K562 (cell line): ENCODE data around the gene SAPCD1. TPM values are rescaled to one million over a fixed set of nuclear protein-coding genes. Genes with fewer than 3 reads are reported as not detected.

Source experiments
- AFF1 ChIP-seq, 2 experiments: fragments of 450-650 bp; IDR thresholded peaks; 2 replicates each; pipeline ENCODE4 v1.6.1; 2018; ENCODE audit warnings: mild to moderate bottlenecking in 2 of 2, low read depth in 1 of 2; ENCODE audit not compliant: partially characterized antibody in 2 of 2
- HOXB6 ChIP-seq: fragments of 250-450 bp; sonication (Bioruptor Pico); IDR thresholded peaks from 2 replicates; pipeline ENCODE4 v1.5.1; 2022; ENCODE audit warnings: mild to moderate bottlenecking, borderline replicate concordance
- PHF20 ChIP-seq: fragments of 450-650 bp; IDR thresholded peaks from 2 replicates; pipeline ENCODE4 v1.6.1; 2018; ENCODE audit not compliant: partially characterized antibody
- RBM25 ChIP-seq: fragments of 200-400 bp; formaldehyde crosslinking; IDR thresholded peaks from 2 replicates; pipeline ENCODE4 v1.6.1; 2018; ENCODE audit warnings: low read length, low read depth, moderate library complexity; ENCODE audit not compliant: severe bottlenecking
- SETDB1 ChIP-seq: IDR thresholded peaks from one replicate; pipeline ENCODE4 v1.6.1; 2012; ENCODE audit warnings: low read length, control low read depth, inconsistent platforms
- STAT5B ChIP-seq: fragments of 250-450 bp; sonication (Bioruptor Pico); IDR thresholded peaks from 2 replicates; pipeline ENCODE4 v1.8.0; 2021; ENCODE audit warnings: mild to moderate bottlenecking, inconsistent platforms
- TAF9B ChIP-seq: fragments of 450-650 bp; IDR thresholded peaks from 2 replicates; pipeline ENCODE4 v1.6.1; 2018; ENCODE audit warnings: mild to moderate bottlenecking; ENCODE audit not compliant: partially characterized antibody
- TGIF2 ChIP-seq: sonication (generic); formaldehyde crosslinking; IDR thresholded peaks from 2 replicates; pipeline ENCODE4 v1.8.1; 2022; ENCODE audit warnings: mild to moderate bottlenecking, missing genetic modification reagents, moderate library complexity
- THRA ChIP-seq: fragments of 450-650 bp; IDR thresholded peaks from 2 replicates; pipeline ENCODE4 v1.6.1; 2017; ENCODE audit warnings: mild to moderate bottlenecking, moderate library complexity
- ZBTB2 ChIP-seq: fragments of 450-650 bp; IDR thresholded peaks from 2 replicates; pipeline ENCODE4 v1.6.1; 2016; ENCODE audit warnings: antibody characterized with exemption
- ZNF41 ChIP-seq: fragments of 250-450 bp; sonication (Bioruptor Pico); conservative IDR thresholded peaks from 2 replicates; pipeline ENCODE4 v1.4.0; 2020; ENCODE audit warnings: mild to moderate bottlenecking
- ZNF707 ChIP-seq: fragments of 250-450 bp; sonication (Bioruptor Pico); conservative IDR thresholded peaks from 2 replicates; pipeline ENCODE4 v1.8.0; 2022; ENCODE audit warnings: inconsistent platforms, mild to moderate bottlenecking, moderate library complexity
- polyA plus RNA-seq, 8 experiments: library from polyadenylated mRNA; depleted of rRNA in 4 of 8; stranded (reverse) in 5 of 8; unstranded in 3 of 8; fragments of >200 nt; fragmentation: Nextera tagmentation in 2 of 8; fragmentation: Illumina TruSeq in 1 of 8; extraction: Ambion mirVana in 2 of 8; extraction: Trizol in 1 of 8; gene quantifications; 2 replicates each; pipeline versions ENCODE4 v1.2.1 to v1.2.3, GENCODE V29; 2011 to 2014; ENCODE audit warnings: inconsistent platforms in 1 of 8, missing spikeins in 1 of 8
- total RNA-seq, 7 experiments: library from RNA; depleted of rRNA in 6 of 7; stranded (reverse); fragments of >200 nt in 6 of 7; fragmentation: Illumina TruSeq in 2 of 7; extraction: Trizol in 2 of 7; gene quantifications; 2 replicates each; pipeline versions ENCODE4 v1.2.1 to v1.2.3, GENCODE V29; 2011 to 2021; ENCODE audit warnings: low replicate concordance in 1 of 7

Gene SAPCD1
- total and polyA plus RNA-seq, 9 of the 15 experiments (the other 6 are each of a cell fraction or from before 2014, with no cell fraction given): 2.6 to 30.2 (median 7.4) TPM

- peak; percentile 42; the same call in 1 of the 2 replicates for TF ChIP-seq ZNF707 (CRISPR knock-in tag)
- TF ChIP-seq AFF1 (IDR thresholded peaks at IDR 0.05; ENCODE audit: low read depth in 1 of 2, partially characterized antibody in 2 of 2): peak in 1 of 2 experiments; percentile 77
- TF ChIP-seq STAT5B: no peak
- no peak for TF ChIP-seq THRA
- TF ChIP-seq ZBTB2: peak; percentile 96
- TF ChIP-seq RBM25: no peak
- no peak for TF ChIP-seq HOXB6
- TF ChIP-seq SETDB1: peak; percentile 74
- no peak; the same call in 1 of the 2 replicates for TF ChIP-seq ZNF41 (CRISPR knock-in tag)
- TF ChIP-seq TGIF2 (CRISPR knock-in tag): no peak
- TF ChIP-seq TAF9B: no peak
- peak; percentile 100 for TF ChIP-seq PHF20
Measured at GRCh38 chr6:31806470-31807272, 44.2 kb downstream of the SAPCD1 start, which contains the start of gene LSM2 (continued).
